ENCODE measurements around the gene CREB5.

The CREB5 gene

DNA sequence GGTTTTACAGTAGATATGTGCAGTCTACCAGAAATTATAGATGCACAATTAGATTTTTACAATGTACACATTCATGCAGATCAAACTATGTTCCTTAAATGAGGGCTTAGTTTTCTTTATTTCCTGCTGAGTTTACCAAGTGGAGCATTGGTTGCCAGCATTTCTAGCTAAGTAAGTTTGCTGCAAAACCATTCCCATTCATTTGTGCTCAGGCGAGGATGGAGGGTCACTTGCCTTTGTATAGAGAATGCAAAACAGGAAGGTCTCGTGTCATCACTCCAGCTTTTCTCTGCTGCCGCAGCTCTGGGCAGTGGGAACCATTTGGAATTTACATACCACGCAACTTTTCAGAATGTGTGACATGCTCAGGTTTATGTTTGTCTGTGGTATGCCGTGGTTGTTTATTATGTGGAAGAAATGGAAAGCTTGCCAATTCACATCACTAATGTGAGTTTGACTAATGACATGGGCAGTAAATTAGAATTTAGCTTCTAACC is 347.2 kb downstream of the CREB5 start:
- DNase-seq (ENCODE audit: extremely low spot score) = no peak
- TF ChIP-seq, protein P1, sequence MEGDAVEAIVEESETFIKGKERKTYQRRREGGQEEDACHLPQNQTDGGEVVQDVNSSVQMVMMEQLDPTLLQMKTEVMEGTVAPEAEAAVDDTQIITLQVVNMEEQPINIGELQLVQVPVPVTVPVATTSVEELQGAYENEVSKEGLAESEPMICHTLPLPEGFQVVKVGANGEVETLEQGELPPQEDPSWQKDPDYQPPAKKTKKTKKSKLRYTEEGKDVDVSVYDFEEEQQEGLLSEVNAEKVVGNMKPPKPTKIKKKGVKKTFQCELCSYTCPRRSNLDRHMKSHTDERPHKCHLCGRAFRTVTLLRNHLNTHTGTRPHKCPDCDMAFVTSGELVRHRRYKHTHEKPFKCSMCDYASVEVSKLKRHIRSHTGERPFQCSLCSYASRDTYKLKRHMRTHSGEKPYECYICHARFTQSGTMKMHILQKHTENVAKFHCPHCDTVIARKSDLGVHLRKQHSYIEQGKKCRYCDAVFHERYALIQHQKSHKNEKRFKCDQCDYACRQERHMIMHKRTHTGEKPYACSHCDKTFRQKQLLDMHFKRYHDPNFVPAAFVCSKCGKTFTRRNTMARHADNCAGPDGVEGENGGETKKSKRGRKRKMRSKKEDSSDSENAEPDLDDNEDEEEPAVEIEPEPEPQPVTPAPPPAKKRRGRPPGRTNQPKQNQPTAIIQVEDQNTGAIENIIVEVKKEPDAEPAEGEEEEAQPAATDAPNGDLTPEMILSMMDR (IDR thresholded peaks at IDR 0.05; ENCODE audit: control extremely low read depth, extremely low read depth, low read depth, missing control alignments) = no peak
- ChIA-PET POLR2A (no interaction called here), CTCF (interaction anchor here (0.7 to 2.3 kb wide), 3 partner anchors 12 to 32 kb away, joined by 3 to 11 read pairs (median 3); no protein-coding TSS in a partner anchor)

DNA sequence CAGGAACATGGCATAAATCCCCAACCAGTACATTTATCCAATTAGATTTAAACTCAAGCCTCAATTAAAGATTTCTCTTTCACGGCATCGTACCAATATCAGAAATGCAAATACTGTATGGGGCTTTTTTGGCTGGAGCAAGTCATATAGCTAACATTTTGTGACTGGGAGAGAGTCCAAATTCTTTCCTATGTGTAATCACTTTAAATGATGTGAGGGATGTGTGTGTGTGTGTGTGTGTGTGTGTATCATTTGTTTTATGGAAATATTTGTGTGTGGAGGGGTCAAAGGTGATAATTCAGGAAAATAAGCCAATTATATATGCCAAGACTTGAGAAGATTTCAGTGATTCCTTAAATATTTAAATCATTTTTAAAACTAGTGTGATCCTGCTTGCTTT is 349.2 kb downstream of the CREB5 start:
- TF ChIP-seq, protein P1 (IDR thresholded peaks at IDR 0.05; ENCODE audit: control extremely low read depth, extremely low read depth, low read depth, missing control alignments) = no peak
- no peak for DNase-seq (ENCODE audit: extremely low spot score)
- POLR2A ChIA-PET = no interaction called here
- CTCF ChIA-PET = no interaction called here

DNA sequence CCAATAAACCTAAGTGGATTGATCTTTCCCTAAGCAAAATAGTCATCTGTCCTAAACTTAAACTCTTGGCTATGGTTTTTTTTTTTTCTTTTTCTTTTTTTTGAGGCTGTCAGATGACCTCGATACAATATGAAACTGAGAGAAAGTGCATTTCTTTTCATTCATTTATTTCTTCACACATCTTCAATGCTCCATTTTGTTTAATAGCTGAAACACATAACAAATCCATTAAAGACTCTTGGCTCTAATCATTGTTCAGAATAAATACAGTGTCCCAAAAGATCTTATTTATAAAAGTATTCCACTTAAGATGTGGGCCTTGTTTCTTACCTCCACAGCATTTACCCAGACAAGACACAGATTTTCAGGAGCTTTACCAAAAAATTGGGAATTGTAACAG is 350.3 kb downstream of the CREB5 start:
- POLR2A ChIA-PET = no interaction called here
- DNase-seq (ENCODE audit: extremely low spot score) = no peak
- TF ChIP-seq, protein P1 (IDR thresholded peaks at IDR 0.05; ENCODE audit: control extremely low read depth, extremely low read depth, low read depth, missing control alignments) = no peak
- CTCF ChIA-PET = interaction anchor here (1.4 kb wide), 1 partner anchor 17 kb away, joined by 3 read pairs; no protein-coding TSS in a partner anchor

DNA sequence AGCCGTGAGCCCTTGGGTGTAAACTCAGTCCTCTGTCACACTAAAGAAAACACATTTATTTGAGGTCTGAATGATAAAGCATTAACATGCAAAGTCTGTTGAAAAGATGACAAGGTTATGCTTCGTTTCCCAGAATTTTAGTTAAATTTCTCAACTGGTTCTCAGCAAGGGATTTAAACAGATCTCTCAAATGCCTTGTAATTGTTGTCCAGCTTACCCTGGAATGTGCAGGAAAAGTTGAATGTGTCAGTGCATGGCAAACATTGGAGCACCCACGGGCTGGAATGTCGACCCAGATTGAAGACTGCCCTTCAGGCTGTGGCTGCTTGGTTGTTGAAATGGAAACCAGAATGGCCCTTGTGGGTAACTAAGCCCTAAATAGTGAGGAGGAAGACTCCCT is 354.0 kb downstream of the CREB5 start:
- TF ChIP-seq, protein P1 (IDR thresholded peaks at IDR 0.05; ENCODE audit: control extremely low read depth, extremely low read depth, low read depth, missing control alignments) = no peak
- CTCF ChIA-PET = no interaction called here
- DNase-seq (ENCODE audit: extremely low spot score) = no peak
- POLR2A ChIA-PET = no interaction called here

DNA sequence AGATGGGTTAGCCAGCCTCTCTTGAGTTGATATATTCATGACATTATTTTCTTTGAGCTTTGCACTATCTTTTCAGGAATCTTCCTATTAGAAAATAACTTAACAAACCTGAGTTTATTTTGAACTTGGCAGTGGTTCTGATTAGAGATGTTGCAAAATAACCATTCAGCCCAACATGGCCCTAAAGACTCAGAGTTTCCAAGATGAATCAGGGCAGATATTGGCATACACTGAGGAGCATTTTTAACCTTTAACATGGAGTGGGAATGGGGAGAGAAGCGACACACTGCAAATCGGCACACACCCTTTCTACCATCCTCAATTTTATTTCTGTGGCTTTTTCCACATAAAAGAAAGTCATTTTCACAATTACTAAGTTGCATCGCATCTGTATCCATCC is 355.0 kb downstream of the CREB5 start:
- CTCF ChIA-PET = no interaction called here
- POLR2A ChIA-PET = no interaction called here
- no peak for DNase-seq (ENCODE audit: extremely low spot score)
- TF ChIP-seq, protein P1 (IDR thresholded peaks at IDR 0.05; ENCODE audit: control extremely low read depth, extremely low read depth, low read depth, missing control alignments) = no peak

DNA sequence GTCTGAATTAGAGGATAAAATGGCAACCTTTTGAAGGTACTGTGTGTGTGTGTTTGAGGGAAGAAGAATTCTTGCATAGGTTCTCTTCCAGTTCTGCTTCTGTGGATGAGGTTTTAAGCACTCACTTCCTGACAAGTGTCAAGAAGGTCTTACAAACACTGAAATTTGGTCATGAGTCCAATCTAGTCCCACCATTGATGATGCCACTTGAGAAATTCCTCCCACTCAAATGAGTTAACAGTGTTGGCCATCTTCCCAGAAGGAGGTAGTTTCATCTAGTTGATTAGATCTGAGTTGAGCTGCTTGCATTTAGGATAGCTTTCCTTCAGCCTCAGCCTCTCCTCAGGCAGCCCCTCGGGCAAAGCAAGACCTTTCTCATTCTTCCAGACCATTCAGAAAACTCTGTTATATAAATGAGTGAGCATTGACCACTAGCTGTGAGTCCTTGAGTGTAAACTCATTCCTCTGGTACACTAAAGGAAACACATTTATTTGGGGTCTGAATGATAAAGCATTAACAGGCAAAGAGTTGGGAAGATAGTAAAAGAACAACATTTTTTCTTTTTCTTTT is 356.3 kb downstream of the CREB5 start:
- TF ChIP-seq, protein P1 (IDR thresholded peaks at IDR 0.05; ENCODE audit: control extremely low read depth, extremely low read depth, low read depth, missing control alignments) = no peak
- no peak for DNase-seq (ENCODE audit: extremely low spot score)
- POLR2A ChIA-PET = no interaction called here
- CTCF ChIA-PET = interaction anchor here (0.8 to 1.6 kb wide), 2 partner anchors 22 to 50 kb away, joined by 3 read pairs; no protein-coding TSS in a partner anchor
